K562 treated with DMSO at 1 percent for 4 hours (cell line): ENCODE measurements around the gene EFEMP2. TPM values are rescaled to one million over a fixed set of nuclear protein-coding genes. Genes with fewer than 3 reads are reported as not detected.

Source experiments
- total RNA-seq: library from RNA; unstranded; fragments of 300-600 nt; gene quantifications from 2 replicates; pipeline ENCODE4 v1.2.3, GENCODE V29; 2022; ENCODE audit not compliant: insufficient read depth

The EFEMP2 gene
- 2.3 TPM in 1 of 2 replicates, not detected in the other for total RNA-seq

GRCh38 chr11:65872586-65873317 is at the start of gene EFEMP2:
TSS of gene EFEMP2 (minus strand) at chr11:65872800. CDS start at chr11:65872354, 446 bp downstream.

GRCh38 chr11:65919141-65919572 is 46.6 kb upstream of the EFEMP2 start, which contains the start of gene DRAP1:
TSS of gene DRAP1 (plus strand) at chr11:65919426. CDS start at chr11:65919502, 76 bp downstream.

GRCh38 chr11:65918211-65919140 is 45.9 kb upstream of the EFEMP2 start, which contains the start of gene C11orf68:
TSS of gene C11orf68 (minus strand) at chr11:65919062. CDS start at chr11:65919031, 31 bp downstream.

GRCh38 chr11:65900125-65900898 is 27.7 kb upstream of the EFEMP2 start, which contains the start of gene FOSL1:
TSS of gene FOSL1 (minus strand) at chr11:65900388. CDS start at chr11:65900339, 49 bp downstream.

GRCh38 chr11:65890324-65891218 is 18.0 kb upstream of the EFEMP2 start, which contains the start of gene CCDC85B:
TSS of gene CCDC85B (plus strand) at chr11:65890673. CDS start at chr11:65890784, 111 bp downstream.

GRCh38 chr11:65888163-65888814 is 15.7 kb upstream of the EFEMP2 start, which contains the start of gene FIBP:
TSS of gene FIBP (minus strand) at chr11:65888471. CDS start at chr11:65888418, 53 bp downstream.

GRCh38 chr11:65879617-65880016 is 7.0 kb upstream of the EFEMP2 start, which contains the start of gene CTSW:
TSS of gene CTSW (plus strand) at chr11:65879837. CDS start at chr11:65879855, 18 bp downstream.

GRCh38 chr11:65860278-65861164 is 12.1 kb downstream of the EFEMP2 start, which contains the start of gene MUS81:
TSS of gene MUS81 (plus strand) at chr11:65860433. CDS start at chr11:65860754, 321 bp downstream.

GRCh38 chr11:65857853-65858680 is 14.5 kb downstream of the EFEMP2 start, which contains the start of gene CFL1:
TSS of gene CFL1 (minus strand) at chr11:65858180. CDS start at chr11:65858099, 81 bp downstream.

GRCh38 chr11:65833297-65834030 is 39.1 kb downstream of the EFEMP2 start, which contains the start of gene SNX32:
TSS of gene SNX32 (plus strand) at chr11:65833963. CDS start at chr11:65834066, 103 bp downstream.

Other genes starting within 250 kb of the EFEMP2 start
- gene SIPA1, start 234.7 kb downstream of the EFEMP2 start, total RNA-seq = 55.3 and 62.8 TPM in 2 replicates
- gene RELA, start 209.9 kb downstream of the EFEMP2 start, total RNA-seq = 58.1 and 70.6 TPM in 2 replicates
- gene KAT5, start 160.5 kb downstream of the EFEMP2 start, total RNA-seq = 26.4 and 36.7 TPM in 2 replicates
- 24.6 and 34.7 TPM in 2 replicates for gene RNASEH2C, start 152.0 kb downstream of the EFEMP2 start, total RNA-seq
- 25.5 and 28.9 TPM in 2 replicates for gene AP5B1, start 91.8 kb downstream of the EFEMP2 start, total RNA-seq
- not detected in 2 replicates for gene OVOL1, start 85.7 kb downstream of the EFEMP2 start, total RNA-seq
- gene SNX32, start 38.8 kb downstream of the EFEMP2 start, total RNA-seq = not detected in 2 replicates
- gene CFL1, start 14.6 kb downstream of the EFEMP2 start, total RNA-seq = 715 and 721 TPM in 2 replicates
- gene MUS81, start 12.4 kb downstream of the EFEMP2 start, total RNA-seq = 69.2 and 73.6 TPM in 2 replicates
- not detected in 2 replicates for gene CTSW, start 7.0 kb upstream of the EFEMP2 start, total RNA-seq
- 49.6 and 55.0 TPM in 2 replicates for gene FIBP, start 15.7 kb upstream of the EFEMP2 start, total RNA-seq
- 36.9 and 41.3 TPM in 2 replicates for gene CCDC85B, start 17.9 kb upstream of the EFEMP2 start, total RNA-seq
- gene FOSL1, start 27.6 kb upstream of the EFEMP2 start, total RNA-seq = 4.6 and 7.2 TPM in 2 replicates
- gene C11orf68, start 46.3 kb upstream of the EFEMP2 start, total RNA-seq = 50.5 and 55.0 TPM in 2 replicates
- gene DRAP1, start 46.6 kb upstream of the EFEMP2 start, total RNA-seq = 133 and 159 TPM in 2 replicates
- not detected in 2 replicates for gene TSGA10IP, start 72.7 kb upstream of the EFEMP2 start, total RNA-seq
- gene SART1, start 88.9 kb upstream of the EFEMP2 start, total RNA-seq = 64.4 and 73.6 TPM in 2 replicates
- 33.9 and 39.2 TPM in 2 replicates for gene EIF1AD, start 129.4 kb upstream of the EFEMP2 start, total RNA-seq
- gene BANF1, start 129.7 kb upstream of the EFEMP2 start, total RNA-seq = 201 and 212 TPM in 2 replicates
- not detected in 2 replicates for gene CST6, start 139.2 kb upstream of the EFEMP2 start, total RNA-seq
- gene CATSPER1, start 153.7 kb upstream of the EFEMP2 start, total RNA-seq = not detected in 2 replicates
- gene GAL3ST3, start 176.4 kb upstream of the EFEMP2 start, total RNA-seq = not detected in 2 replicates
- 197 and 236 TPM in 2 replicates for gene SF3B2, start 179.6 kb upstream of the EFEMP2 start, total RNA-seq
- gene PACS1, start 197.5 kb upstream of the EFEMP2 start, total RNA-seq = 26.7 and 27.9 TPM in 2 replicates